Islet of Langerhans (tissue), 1 donor: Measurements from ENCODE around the gene PCBP4.
"Not testable (repeated sequence)": the region's sequence is repeated elsewhere in the genome, so short reads cannot be mapped to it uniquely, and the experiment has no call there.

Experiments
- FAIRE-seq: peaks from one replicate; lab custom pipeline; 2011; peaks lifted over from hg19 to GRCh38; lab: Jason Lieb, UNC

The PCBP4 gene

DNA sequence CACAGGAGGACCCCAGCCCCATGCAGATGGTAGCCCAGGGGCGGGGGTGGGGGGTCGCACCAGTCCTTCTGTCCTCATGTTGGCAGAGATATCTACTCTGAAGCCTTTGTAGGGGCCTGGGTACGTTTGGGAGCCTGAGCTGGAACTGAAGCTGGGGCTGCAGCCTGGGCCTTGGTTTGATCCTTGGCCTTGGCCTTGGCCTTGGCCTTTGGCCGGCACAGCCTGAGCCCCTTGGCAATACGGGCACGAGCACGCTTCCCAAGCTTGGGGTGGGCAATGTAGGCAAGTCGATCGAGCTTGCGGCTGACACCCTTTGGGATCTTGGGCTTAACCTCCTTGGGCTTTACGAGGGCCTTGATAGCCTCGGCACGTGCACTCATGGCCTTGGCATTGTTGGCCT is 26.4 kb upstream of the PCBP4 start:
- FAIRE-seq: not testable (repeated sequence)

DNA sequence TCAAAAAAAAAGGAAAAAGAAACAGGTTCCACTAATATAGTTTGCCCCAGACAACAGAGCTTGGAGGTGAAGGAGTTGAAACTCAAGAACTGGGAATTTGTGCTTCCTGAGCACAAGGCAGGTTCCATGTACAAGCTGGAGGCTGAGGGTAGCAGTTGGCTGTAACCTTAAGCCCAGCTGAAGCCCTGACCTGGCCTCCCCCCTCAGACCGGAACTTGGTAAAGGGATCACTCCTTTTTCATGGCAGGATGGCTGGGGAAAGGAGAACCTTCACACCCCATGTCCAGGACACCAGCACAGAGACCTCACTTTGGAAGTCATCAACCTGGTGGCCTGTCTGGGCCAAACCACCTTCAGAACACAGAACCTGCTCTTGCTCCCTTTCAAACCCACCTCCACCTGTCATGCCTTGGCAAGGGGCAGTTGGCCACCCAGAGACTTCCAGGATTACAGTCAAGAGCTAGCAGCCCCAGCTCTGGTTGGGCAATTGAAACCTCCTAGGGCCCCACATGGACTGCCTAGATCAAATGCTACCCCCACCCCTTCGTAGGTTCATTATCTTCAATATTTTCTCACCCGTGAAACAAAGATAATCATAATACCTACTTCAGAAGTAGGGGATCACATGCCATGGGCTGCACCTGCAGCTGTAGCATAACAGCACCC is 24.9 kb upstream of the PCBP4 start:
- FAIRE-seq: no peak

DNA sequence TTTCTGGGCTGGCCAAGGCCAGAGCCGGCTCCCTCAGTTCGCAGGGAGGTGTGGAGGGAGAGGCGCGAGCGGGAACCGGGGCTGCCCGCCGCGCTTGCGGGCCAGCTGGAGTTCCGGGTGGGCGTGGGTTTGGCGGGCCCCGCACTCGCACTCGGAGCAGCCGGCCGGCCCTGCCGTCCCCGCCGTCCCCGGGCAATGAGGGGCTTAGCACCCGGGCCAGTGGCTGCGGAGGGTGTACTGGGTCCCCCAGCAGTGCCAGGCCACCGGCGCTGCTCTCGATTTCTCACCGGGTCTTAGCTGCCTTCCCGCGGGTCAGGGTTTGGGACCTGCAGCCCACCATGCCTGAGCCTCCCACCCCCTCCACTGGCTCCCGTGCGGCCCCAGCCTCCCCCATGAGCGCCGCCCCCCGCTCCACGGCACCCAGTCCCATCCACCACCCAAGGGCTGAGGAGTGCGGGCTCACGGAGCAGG is 23.3 kb upstream of the PCBP4 start:
- not testable (repeated sequence) for FAIRE-seq

DNA sequence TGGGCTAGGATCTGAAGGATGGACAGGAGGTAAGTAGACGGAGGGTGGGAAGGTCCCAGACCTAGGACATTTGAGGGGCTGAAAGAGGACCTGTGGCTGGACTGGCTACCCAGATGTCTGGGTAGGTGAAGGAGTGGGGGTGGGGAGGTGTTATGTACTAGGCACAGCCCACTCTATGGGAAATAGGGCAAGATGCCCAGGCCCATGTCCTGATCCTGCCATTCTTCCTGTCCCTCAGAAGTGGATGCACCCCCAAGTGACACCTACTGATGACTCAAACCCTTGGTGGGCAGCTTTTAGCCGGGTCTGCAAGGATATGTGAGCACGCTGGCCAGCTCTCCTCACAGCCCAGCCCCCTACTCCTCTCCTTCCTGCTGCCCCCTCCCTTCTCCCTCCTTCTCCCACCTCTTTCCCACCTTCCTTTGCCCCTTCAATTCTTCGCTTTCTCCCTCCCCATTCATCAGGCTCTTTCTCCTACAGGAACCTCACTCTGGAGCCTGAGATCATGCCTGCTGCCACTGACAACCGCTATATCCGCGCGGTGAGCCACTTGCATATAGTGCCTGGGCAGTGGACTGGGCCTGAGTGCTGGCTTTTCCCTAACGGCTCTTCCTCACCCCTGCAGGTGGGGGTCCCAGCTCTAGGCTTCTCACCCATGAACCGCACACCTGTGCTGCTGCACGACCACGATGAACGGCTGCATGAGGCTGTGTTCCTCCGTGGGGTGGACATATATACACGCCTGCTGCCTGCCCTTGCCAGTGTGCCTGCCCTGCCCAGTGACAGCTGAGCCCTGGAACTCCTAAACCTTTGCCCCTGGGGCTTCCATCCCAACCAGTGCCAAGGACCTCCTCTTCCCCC is 21.3 kb upstream of the PCBP4 start:
- FAIRE-seq: no peak

DNA sequence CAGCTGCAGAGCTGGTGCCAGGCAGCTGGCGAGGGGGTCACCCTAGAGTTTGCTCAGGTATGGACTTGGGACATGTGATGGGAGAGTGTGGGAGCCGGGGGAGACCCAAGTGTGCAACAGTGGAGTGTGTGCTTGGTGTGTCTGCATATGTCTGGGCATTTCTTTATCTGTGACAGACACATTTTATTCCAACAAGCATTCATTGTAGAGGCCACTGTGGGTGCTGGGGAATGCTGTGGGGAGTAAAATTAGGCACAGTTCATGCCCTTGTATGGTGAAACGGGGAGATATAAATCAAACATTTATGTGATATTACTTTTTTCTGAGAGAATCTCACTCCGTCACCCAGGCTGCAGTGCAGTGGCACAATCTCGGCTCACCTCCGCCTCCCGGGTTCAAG is 20.3 kb upstream of the PCBP4 start:
- FAIRE-seq: no peak

DNA sequence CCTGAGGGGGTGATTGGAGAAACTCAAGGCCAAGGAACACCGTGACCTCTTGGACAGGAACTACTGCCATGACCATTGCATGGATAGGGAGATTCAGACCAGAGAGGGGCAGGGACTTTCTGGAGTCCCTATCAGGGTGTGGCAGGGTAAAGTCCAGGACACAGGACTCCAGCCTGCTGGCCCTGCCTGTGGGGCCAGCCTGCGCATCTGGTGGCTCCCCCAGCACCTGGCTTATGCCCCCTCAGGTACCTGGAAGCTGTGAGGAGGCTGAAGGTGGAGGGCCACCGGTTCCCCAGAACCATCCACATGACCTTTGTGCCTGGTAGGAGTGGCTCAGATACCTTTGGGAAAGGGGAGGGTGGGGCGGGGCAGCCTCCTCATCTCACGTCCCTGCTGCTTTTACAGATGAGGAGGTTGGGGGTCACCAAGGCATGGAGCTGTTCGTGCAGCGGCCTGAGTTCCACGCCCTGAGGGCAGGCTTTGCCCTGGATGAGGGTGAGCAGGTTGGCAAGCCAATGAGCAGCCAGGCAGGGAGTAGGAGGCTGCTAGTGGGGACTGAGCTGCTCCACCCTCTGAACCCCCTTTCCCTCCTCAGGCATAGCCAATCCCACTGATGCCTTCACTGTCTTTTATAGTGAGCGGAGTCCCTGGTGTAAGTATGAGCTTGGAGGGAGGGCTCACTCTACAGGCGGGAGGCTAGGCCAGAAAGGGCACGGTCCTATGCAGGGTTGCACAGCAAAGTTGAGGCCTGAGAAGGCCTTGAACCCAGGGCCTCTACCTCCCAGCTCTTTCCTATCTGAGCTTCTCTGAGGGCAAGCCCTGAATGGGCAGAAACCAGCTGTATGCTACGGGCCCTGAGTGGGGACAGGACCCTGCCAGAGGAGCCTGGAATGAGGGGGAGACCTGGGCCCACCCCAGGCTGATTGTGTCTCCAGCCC is 19.0 kb upstream of the PCBP4 start:
- no peak for FAIRE-seq

DNA sequence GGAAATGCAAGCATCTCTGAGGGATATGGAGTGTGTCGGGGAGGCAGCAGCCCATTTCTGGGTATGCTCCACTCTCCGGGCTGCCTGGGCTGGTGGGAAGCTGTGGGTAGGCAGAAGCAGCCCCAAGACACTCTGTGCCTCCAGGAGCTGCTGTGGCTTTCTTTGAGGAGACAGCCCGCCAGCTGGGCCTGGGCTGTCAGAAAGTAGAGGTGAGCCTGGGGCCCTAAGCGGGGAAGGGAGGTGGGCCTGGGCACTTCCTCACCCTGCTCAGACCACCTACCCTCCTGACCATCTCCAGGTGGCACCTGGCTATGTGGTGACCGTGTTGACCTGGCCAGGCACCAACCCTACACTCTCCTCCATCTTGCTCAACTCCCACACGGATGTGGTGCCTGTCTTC is 17.8 kb upstream of the PCBP4 start:
- FAIRE-seq: no peak

DNA sequence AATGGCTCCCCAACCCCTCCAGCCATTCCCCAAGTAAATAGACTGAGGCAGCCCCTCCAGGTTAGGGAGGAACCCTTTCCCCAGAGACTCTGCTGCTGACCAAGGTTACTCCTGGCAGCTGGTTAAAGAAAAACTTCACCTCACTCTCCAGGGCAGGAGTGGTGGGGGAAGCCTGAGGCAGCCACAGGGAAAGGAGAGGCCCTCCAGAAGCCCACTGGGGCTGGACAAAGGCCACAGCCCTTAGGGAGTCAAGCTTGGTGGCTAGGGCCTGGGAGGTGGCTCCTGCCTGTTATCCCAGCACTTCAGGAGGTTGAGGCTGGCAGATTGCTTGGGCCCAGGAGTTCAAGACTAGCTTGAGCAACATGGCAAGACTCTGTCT is 17.0 kb upstream of the PCBP4 start:
- FAIRE-seq: no peak

DNA sequence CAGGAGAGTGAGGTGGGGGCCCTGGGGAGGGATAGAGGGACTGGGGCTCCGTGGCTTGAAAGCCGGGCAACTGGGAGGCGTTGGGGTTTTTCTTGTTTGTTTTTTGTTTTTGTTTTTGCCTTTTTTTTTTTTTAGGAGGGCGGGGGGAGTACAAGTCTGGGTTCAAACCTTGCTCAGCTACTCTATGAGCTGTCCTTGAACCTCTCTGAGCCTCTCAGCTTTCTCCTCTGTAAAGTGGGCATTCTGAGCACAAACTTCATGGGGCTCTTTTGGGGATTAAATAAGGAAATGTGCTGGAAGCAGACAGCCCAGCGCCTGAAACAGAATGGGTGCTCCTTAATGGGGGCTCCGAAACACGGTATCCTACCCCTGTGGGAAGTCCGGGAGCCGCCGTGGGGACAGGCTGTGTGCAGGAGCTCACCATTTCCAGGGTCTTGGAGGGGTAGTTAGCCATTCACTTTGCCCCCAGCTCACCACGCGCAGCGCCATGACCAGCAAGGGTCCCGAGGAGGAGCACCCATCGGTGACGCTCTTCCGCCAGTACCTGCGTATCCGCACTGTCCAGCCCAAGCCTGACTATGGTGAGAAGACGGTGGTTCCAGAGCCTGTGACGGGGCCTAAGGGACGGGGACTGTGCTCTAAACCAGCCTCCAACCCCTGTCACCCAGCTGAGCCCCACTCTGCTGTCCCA is 16.5 kb upstream of the PCBP4 start:
- FAIRE-seq: no peak

DNA sequence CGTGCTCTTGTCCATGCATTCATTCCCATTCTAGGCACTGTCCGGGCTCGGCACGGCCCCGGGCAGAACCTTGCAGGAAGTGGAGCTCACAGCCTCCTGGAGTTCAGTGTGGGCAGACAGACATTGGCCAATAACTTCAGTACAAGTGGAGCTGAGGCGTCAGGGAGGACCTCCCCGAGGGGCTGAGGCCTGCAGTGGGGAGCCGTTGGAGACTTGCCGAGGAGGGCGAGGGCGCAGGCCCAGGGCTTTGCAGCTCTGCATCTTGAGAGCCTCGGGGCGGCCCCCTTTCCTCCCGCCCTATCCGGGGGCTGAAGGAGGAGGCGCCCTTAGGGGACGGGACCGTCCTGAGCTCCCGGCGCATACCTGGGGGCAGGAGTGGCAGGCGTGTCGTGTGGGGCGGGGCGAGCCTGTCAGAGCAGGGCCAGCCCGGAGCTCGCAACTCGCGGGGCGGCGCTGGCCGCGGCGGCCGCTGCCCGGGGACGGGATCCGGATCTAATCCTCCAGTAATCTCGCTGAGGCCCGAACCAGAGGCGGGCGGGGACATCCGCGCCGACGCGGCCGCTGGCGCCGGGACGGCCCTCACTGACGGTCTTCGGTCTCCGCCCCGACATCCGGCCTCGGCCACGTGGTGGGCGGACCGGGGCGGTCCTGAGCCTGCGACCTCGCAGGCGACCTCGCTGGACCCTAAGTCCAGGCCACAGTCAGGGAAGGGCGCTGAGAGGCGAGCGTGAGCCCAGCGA is 15.8 kb upstream of the PCBP4 start, which contains the start of gene ACY1:
ACY1 (plus strand) TSS at position 698 of the 740 bp plus-strand sequence. CDS start 530 bp downstream, outside the sequence.
- no peak for FAIRE-seq

DNA sequence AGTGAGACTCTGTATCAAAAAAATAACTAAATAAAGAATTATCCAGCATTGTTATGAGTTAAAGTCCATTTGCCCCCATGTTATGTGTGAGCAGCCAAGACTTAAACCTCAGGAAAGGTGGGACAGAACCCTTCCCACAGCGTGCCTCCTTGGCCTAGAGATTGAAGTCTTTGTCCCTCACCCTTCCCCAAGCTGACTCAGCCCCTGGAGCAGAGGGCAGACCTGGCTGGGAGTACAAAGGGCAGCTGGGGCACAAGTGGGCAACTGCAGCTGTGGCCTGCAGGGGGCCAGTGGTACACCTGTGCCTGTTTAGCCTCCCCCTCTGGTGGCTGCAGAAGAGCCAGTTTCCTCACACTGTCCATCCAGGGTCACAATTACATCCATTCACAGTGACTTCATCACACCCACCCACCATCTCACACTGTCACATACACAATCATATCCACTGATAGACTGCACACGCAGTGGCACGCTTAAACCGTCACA is 15.1 kb upstream of the PCBP4 start:
- no peak for FAIRE-seq

DNA sequence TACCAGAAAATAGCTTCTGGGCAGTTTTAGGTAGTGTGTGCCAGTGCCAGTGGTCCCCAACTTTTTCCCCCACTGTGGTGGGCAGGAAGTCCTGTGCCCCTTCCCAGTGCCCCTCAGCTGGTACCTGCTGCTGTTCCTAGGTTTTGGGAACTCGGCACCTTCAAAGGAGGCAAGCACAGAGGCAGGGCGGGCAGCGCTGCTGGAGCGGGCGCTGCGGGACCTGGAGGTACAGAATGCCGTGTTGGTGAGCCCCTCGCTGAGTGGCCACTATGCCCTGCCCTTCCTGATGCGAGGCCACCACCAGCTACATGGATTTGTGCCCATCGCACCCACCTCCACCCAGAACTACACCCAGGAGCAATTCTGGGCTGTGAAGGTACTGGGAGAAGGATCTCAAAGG is 13.0 kb upstream of the PCBP4 start:
- no peak for FAIRE-seq

DNA sequence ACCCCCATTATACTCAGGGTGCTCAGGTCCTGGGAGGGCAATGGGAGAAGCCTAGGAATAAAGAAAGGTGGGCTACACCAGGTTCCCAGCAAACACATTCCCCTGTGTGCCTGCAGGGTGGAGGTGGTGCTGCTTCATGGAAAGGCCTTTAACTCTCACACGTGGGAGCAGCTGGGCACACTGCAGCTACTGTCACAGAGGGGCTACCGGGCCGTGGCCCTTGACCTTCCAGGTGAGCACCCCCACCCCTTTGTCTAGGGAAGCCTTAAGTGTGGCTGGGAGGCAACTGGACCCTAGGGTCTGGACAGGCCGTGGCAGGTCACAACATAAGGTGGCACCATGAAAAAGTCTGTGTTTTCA is 10.9 kb upstream of the PCBP4 start:
- FAIRE-seq: no peak

DNA sequence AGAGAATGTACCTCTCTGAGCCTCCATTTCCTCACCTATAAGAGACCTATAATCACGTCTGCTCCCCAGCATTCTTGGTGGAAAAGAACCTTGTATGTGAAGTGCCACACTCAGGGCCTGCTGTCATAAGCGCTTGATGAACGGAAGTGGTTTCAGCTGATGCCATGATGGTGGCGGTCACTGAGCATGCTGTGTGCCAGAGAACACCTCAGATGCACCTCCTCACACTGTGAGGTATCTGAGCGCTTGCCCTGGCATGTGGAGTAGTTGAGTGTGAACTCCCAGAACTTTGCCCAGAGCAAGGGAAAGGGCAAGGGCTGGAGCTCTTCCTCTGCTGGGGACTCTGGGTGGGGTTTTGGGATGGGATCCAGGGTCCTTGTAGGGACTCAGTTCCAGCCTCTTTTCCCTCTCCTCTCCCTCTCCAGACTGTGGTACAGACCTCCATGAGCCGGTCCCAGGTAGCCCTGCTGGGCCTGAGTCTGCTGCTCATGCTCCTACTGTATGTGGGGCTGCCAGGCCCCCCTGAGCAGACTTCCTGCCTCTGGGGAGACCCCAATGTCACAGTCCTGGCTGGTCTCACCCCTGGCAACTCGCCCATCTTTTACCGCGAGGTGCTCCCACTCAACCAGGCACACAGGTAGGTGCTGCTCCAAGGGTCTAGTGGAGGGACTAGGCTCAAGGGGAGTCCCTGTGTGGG is 10.3 kb upstream of the PCBP4 start:
- FAIRE-seq: no peak

DNA sequence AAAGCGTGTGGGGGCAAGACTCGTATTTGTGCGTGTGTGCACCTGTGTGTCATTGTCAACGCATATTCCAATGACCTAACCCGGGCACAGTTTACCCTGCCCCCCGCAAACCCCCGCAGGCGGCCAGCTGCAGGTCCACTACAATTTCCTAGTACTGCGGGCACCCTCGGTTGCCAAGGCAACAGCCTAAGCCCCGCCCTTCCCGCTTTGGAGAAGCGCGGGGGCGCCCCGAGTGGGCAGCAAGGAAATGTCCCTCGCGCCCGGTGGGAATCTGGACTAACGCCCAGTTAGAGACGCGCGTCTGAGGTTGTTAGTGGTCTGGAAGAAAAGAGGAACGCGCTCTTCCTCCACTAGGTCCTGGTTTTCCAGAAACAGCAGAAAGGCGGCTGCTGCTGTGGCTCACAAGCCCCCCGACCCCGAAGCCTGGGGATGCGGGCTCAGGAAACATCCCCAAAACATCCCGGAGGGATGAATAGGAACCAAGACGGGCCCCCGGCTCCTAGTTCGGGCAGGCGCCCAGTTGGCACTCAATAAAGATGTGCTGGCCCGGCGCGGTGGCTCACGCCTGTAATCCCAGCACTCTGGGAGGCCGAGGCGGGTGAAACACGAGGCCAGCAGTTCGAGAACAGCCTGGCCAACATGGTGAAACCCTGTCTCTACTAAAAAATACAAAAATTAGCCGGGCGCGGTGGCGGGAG is 8.7 kb upstream of the PCBP4 start:
- FAIRE-seq: no peak

DNA sequence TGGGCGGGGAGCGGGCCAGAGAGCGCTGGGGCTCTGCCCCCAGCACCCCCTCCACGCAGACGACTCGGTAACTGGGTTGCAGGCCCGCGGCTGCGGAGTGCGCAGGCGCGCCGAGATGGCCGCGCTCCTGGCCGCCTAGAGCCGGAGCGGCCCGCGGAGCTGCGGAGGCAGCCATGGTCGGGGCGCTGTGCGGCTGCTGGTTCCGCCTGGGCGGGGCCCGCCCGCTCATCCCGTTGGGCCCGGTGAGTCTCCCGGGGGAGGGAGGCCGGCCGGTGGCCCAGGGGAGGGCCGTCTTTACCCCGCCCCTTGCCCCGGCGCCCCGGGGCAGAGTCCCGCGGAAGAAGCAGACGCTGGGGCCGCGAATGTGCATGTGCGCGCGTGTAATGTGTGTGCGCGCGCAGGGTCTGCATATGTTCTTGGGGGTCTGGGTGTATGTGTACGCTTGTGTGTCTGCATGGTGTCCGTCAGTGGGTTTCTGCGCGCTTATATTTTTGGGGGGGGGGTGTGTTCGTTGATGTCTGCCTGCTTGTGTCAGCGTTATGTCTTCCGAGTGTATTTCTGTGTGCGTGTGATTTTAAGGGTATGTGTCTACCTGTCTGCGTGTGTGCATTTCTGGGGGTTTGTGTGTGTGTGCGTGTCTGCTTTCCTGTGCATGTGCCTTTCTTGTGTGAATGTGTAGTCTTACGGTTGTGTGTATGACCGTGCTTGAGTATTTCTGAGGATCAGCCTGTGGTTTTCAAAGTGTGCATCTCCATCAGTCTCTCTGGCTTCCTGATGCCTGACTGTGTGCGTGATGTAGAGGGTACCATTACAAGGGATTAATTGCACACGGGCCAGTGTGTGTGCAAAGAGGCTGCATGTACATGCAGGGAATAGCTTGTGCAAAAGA is 8.0 kb upstream of the PCBP4 start, which contains the start of gene ABHD14A:
ABHD14A (plus strand) TSS at position 102 of the 889 bp plus-strand sequence; CDS start at position 174, 72 bp downstream.
- FAIRE-seq: no peak

DNA sequence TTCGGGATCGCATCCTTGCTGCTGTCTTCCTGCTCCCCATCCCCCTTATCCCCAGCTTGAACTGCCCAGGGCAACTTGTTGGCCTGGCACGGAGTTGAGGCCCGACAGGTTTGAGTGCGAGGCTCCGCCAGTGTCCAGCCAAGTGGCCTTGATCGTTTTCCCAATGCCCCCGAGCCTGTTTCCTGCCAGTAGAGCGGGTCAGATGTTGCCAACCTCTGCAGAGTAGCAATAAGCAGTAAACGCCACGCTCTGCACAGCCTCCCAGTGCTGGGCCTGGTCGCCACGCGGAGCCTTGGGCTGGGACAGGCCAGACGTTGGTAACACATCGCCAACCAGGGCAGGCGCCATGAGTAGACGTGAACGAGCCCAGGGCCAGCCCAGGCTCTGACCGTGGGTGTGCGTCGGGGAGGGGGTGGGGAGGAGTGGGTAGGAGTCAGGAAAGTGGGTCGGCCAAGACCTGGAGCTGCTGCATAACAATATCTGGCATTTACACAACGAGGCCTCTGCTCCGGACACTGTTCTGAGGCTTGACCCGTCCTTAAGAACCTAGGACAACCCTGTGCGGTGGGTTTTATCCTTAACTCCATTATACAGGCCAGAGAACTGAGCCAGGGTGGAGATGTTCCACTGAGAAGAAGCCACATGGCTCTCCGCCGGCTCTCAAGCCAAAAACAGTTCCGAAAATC is 7.2 kb upstream of the PCBP4 start:
- no peak for FAIRE-seq

DNA sequence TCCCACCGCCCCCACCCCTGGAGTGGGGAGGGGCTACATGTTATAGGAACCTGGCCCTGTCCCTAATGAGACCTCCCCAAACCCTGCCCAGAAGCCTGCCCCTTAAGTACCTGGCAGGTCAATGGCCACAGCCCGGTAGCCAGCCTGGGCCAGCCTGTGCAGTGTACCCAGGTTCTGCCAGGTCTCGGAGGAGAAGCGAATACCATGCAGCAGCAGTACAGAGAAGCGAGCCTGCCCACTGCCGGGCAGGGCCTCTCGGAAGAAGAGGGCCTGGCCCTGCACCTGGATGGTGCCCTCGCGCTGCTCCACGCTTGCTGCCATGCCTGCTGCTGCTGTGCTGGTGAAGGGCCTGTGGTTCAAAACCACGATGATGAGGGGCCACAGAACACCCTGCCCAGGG is 4.1 kb upstream of the PCBP4 start:
- no peak for FAIRE-seq
